H54 (cell line): ENCODE data around the gene PLPP7.

Experiments
- DNase-seq: peaks from one replicate; pipeline ENCODE4 v3.0.0; 2011; ENCODE audit warnings: low spot score, mixed read lengths; ENCODE audit not compliant: insufficient read length
- FAIRE-seq: peaks from 3 replicates; lab custom pipeline; 2011; peaks lifted over from hg19 to GRCh38; lab: Jason Lieb, UNC
- POLR2A ChIP-seq: IDR thresholded peaks from 2 replicates; pipeline ENCODE4 v1.6.1; 2011; ENCODE audit warnings: low read depth, mild to moderate bottlenecking, low read length

PLPP7 gene

GRCh38 chr9:131273856-131274673, 15.5 kb upstream of the PLPP7 start:
- FAIRE-seq: no peak
- DNase-seq: no peak
- no peak for TF ChIP-seq POLR2A

DNA sequence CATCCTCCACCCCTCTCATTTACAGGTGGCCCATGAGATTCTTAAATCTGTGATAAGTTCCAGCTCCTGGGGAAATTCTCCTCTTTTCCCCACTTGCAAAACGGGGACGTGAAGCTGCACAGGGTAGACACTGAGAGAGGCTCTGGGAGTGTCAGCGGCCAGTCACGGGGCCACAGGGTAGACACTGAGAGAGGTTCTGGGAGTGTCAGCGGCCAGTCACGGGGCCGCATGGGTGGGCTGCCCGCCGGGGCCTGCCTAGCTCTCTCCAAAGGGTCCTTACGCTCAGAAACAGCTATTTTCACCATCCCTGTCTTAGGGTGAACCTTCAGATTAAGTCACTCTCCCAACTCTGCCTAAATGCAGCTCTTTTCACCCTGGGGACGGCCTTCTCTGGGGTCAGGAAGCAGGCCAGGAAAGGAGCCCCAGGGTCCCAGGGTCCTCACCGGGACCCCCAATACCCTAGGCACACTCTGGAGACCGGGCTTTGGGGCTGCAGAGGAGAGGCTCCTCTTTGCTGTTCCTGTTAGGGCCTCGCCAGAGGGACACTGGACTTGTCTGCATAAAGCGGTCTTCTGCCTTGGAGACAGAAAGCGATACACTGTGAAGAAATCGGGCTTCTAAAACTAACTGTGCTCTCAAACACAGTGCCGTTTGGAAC, 14.7 kb upstream of the PLPP7 start:
- FAIRE-seq: no peak
- TF ChIP-seq POLR2A: no peak

DNA sequence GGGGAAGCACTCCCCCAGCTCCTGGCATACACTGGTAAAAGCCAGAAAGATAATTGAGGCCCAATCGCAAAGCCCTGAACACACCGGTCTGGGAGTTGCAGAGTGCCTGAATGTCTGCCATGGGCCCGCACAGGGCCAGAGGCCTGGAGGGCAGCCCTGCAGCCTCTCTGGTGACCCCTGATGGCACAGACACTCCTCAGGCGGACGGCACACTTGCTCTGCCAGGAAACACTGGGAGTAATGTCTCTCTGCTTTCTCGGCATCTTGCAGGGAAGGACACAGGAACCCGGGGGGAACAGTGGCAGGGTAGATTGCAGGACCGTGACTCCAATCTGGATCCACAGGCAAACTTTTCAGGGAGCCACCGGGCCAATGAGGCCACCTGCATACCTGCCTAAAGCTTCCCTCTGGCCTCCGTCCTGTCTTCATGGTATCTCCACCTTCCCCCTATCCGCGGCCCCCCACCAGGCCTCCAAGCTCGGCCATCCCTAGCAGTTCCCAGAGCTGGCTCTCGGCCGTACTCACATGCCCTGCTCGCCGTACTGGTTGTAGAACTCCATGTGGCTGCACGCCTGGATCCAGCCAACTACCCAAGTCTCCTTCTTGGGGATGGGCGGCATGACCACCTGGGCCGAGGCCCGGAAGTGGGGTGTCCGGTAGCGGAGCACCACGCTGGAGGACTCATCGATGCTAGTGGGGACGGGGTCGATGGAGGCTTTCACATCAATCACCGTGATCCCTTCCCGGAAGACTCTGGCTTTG, 14.0 kb upstream of the PLPP7 start:
- no peak for DNase-seq
- TF ChIP-seq POLR2A: no peak
- FAIRE-seq: no peak

More for the DNA sequence above, 14.7 kb upstream of the PLPP7 start:
- no peak for DNase-seq

DNA sequence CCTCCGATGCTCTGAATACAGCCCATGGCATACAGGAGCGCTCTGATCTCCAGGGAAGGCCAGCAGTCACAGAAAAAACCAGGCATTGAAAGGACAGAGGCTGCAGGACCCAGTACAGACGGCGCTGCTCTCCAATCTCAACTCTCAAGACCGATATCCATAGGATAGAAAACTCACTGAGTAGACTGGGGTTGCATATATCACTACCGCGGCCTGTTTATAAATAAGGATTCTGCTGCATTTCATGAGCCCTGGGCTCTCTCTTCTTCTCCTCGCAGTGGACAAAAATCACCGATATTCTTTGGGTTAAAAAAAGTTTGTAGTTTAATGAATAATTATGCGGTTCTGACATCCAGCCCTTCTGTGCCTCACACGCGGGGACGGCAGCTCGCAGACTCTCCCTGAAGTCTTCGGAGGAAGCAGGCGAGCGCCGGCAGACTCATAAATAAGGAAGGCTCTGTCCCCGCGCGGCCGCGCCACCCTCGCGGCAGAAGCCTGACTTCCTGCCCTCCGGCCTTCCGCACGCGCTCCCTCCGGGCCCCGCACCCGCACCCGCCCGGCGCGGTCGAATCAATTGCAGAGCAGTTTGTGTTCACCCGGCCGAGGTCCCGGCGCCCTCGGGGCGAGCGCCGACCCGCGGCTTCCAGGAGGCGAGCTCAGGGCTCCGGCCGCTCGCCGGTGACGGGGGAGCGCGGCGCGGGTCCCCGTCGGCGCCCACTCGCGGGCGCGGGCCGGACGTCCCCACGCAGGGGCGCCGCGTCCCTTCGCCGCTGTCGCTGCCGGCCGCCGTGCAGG, 13.2 kb upstream of the PLPP7 start, which contains the start of gene FAM78A:
FAM78A (minus strand) TSS at position 417 of the 795 bp plus-strand sequence; CDS start at position 86, 331 bp downstream.
- no peak for TF ChIP-seq POLR2A
- DNase-seq (no peak), FAIRE-seq (no peak)

DNA sequence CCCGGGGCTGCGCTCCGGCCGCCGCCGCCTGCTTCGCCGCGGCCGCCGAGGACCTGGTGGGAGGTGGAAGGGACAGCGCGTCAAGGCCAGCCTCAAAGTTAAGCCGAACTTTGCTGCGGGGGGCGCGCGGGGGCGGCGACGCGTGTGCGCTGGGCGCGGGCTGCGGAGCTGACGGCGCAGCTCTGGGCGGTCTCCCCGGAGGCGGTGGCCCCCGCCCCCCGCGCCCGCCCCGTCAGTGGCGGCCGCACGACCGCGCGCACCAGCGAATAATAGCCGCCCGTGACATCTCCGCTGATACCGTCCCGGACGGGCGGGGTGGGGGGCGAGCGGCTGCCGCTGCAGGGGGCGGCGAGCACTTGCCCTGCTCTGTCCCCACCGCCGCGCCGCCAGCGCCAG, 12.6 kb upstream of the PLPP7 start:
- FAIRE-seq (no peak), DNase-seq (no peak)
- no peak for TF ChIP-seq POLR2A

- FAIRE-seq: no peak
- no peak for TF ChIP-seq POLR2A
- no peak for DNase-seq
Observed at GRCh38 chr9:131277287-131277909, 12.1 kb upstream of the PLPP7 start.

DNA sequence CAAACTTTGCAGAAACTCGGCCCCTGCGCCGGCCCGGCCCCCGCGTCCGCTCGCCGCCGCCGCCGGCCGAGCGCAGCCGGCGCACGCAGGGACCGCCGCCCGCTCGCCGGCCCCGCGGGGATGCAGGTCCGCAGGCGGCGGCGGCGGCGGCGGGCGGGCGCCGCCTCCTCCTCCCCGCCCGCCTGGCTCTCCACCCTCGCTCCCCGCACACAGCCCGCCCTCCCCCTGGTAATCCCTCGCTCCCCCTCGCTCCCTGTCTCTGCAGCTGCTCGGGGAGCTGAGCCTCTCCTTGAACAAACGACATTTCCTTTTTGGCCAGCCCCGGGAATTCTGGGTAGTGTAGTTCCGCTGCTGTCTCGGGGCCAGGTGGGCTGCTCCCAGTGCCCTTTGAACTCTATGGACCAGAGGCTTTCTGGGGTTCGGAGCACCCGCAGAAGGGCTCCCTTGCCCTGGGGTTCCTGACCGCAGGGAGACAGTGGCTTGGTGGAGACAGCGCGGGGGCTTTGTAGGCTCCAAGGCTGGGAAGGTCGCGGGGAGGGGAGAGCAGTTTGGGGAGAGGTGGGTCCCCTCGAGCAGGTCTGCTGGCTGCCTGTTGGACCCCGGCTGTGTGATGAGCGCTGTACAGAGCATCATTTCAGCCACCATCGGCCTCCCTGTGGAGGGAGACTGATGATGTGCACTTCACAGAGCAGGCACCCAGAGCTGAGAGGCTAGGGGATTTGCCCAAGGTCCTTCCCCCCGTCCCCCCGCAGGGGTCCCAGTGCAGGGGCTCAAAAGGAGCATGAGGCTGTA, 11.4 kb upstream of the PLPP7 start:
- DNase-seq (peak; percentile 68), FAIRE-seq (no peak)
- no peak for TF ChIP-seq POLR2A

- TF ChIP-seq POLR2A: no peak
- DNase-seq: no peak
Observed at GRCh38 chr9:131278702-131279111, 10.8 kb upstream of the PLPP7 start.

DNA sequence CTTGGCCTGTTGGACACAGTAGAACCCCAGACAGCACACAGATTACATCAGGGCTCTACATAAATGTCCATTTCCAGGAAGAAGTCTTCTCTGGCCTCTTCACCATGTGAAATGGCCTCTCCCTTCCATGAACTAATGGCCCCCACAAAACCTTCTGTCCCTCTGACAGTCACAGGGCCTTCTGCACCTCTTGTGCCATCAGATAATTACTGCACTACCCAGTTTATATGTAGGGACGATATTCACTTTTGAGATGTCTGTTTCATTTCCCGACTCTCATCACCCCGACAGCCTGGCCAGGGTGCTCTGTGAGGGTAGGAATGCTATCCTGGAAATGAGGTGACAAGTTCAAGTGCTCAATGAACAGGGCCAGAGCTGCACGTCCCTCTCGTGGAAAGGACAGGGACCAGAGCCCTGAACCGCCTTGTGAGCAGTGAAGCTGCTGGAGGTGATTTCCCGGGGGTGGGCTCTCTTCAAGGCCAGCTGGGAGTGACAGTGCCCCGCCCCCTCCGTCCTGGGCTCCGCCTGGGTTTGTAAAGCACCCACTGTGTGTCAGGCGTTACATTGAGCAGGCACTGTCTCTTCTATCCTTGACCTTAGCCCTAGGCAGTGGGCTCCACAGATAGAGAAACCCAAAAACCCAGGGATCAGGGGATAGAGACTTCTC, 10.2 kb upstream of the PLPP7 start:
- TF ChIP-seq POLR2A: no peak
- FAIRE-seq (no peak), DNase-seq (no peak)

More at GRCh38 chr9:131278702-131279111, 10.8 kb upstream of the PLPP7 start:
- FAIRE-seq: no peak

GRCh38 chr9:131279863-131280570, 9.5 kb upstream of the PLPP7 start:
- FAIRE-seq (no peak), DNase-seq (no peak)
- no peak for TF ChIP-seq POLR2A

DNA sequence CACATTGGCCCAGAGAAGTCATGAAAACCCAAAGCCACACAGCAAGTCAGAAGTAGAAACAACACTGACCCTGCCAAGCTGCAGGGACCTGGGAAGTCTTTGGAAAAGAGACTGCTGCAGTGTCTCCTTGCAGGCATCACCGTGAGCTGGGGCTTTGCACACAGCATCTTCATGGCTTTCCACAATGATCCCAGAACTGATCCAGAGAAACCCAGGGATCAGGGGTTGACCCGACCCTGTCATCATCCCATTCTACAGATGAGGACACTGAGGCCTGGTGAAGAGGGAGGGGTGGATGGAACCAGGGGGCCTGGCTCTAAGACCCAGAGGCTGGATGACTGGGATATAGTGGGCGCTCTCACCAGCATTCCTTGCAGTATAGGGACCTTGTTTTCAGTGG, 8.9 kb upstream of the PLPP7 start:
- TF ChIP-seq POLR2A: no peak
- FAIRE-seq: no peak
- no peak for DNase-seq
